HCT116 (cell line): ENCODE results near the gene SH3BP1. TPM values are rescaled to one million over a fixed set of nuclear protein-coding genes. Genes with fewer than 3 reads are reported as not detected.

Experiments used
- ATAC-seq: fragments of 200-7000 bp; cut with Tn5 transposase; 2 replicates; pipeline ENCODE4 v1.9.1; 2020; ENCODE audit warnings: mild to moderate bottlenecking, moderate library complexity
- BruUV-seq: library from RNA; stranded (reverse); fragments of 400-500 nt; replicated peaks from 2 replicates; lab custom pipeline; 2021; lab: Mats Ljungman, UMichigan
- CTCF ChIA-PET: fragments of 300-600 bp; sonication (Branson Sonifier 250); formaldehyde crosslinking; loops from one replicate; lab custom pipeline; 2021; ENCODE audit warnings: antibody characterized with exemption; lab: Charles Lee
- POLR2A ChIA-PET: fragments of 300-600, 350-600 bp; sonication (Branson Sonifier 250); formaldehyde crosslinking; loops from one replicate; lab custom pipeline; 2021; ENCODE audit warnings: antibody characterized with exemption; lab: Charles Lee
- RAD21 ChIA-PET, 2 experiments: fragments of 300-600 bp; sonication (Branson Sonifier 250); formaldehyde crosslinking; loops; one replicate each; lab custom pipeline; 2023; ENCODE audit warnings: low total read pairs in 2 of 2; ENCODE audit not compliant: uncharacterized antibody in 2 of 2, unreplicated experiment in 2 of 2, low non-redundant PET in 1 of 2; lab: Charles Lee
- DNase-seq: peaks from one replicate; pipeline ENCODE4 v3.0.0-alpha.2; 2010; ENCODE audit warnings: low read depth, low spot score
- H2AFZ ChIP-seq: fragments of 200-600 bp; shearing (Covaris generic), sonication (generic); 2 replicates; pipeline ENCODE4 v1.6.1; 2017; ENCODE audit warnings: low read depth, mixed run types, mixed read lengths, antibody characterized with exemption, low read length; ENCODE audit not compliant: poor library complexity, severe bottlenecking
- H3K27ac ChIP-seq: 2 replicates; pipeline ENCODE4 v1.5.1; 2012; ENCODE audit warnings: low read depth, low read length
- H3K27me3 ChIP-seq: fragments of 200-600 bp; sonication (generic); 2 replicates; pipeline ENCODE4 v1.6.1; 2016; ENCODE audit warnings: mixed run types, low read length, mixed read lengths; ENCODE audit not compliant: insufficient read depth
- H3K36me3 ChIP-seq, 2 experiments: fragments of 200-500 bp in 1 of 2; fragments of 200-600 bp in 1 of 2; sonication (Bioruptor generic) in 1 of 2; sonication (generic) in 1 of 2; 2 replicates each; pipeline versions ENCODE4 v1.5.1 to v1.6.1; 2014 to 2016; ENCODE audit warnings: low read length in 2 of 2, inconsistent platforms in 1 of 2, mixed read lengths in 1 of 2, mixed run types in 1 of 2; ENCODE audit not compliant: insufficient read depth in 2 of 2, control insufficient read depth in 1 of 2
- H3K4me1 ChIP-seq, 2 experiments: fragments of 200-600 bp in 1 of 2; sonication (generic) in 1 of 2; 2 replicates each; pipeline versions ENCODE4 v1.5.1 to v1.6.1; 2012 to 2017; ENCODE audit warnings: low read length in 2 of 2, inconsistent platforms in 1 of 2, mild to moderate bottlenecking in 1 of 2, mixed read lengths in 1 of 2, mixed run types in 1 of 2, moderate library complexity in 1 of 2; ENCODE audit not compliant: insufficient read depth in 2 of 2, control insufficient read depth in 1 of 2
- H3K4me2 ChIP-seq: fragments of 200-600 bp; sonication (generic); 2 replicates; pipeline ENCODE4 v1.6.1; 2017; ENCODE audit warnings: mixed run types, low read length, mixed read lengths
- H3K4me3 ChIP-seq, 2 experiments: fragments of 200-600 bp in 1 of 2; sonication (generic) in 1 of 2; replicated peaks in 1 of 2; 2 replicates each; pipeline ENCODE4 v1.5.1; 2011 to 2016; ENCODE audit warnings: low read length in 2 of 2, control low read depth in 1 of 2, low read depth in 1 of 2, mild to moderate bottlenecking in 1 of 2, mixed read lengths in 1 of 2, mixed run types in 1 of 2
- H3K79me2 ChIP-seq: fragments of 200-600 bp; sonication (generic); 2 replicates; pipeline ENCODE4 v1.6.1; 2017; ENCODE audit warnings: mild to moderate bottlenecking, mixed run types, low read length, moderate library complexity, mixed read lengths; ENCODE audit not compliant: insufficient read depth
- H3K9ac ChIP-seq: fragments of 200-600 bp; sonication (generic); 2 replicates; pipeline ENCODE4 v1.6.1; 2016; ENCODE audit warnings: low read length, mixed read lengths
- H3K9me2 ChIP-seq: fragments of 200-600 bp; sonication (generic), shearing (Covaris generic); 2 replicates; pipeline ENCODE4 v1.6.1; 2017; ENCODE audit warnings: mixed run types, mild to moderate bottlenecking, moderate library complexity; ENCODE audit not compliant: insufficient read depth
- H3K9me3 ChIP-seq, 2 experiments: fragments of 200-500 bp in 1 of 2; fragments of 200-600 bp in 1 of 2; sonication (Bioruptor generic) in 1 of 2; sonication (generic) in 1 of 2; 2 replicates each; pipeline ENCODE4 v1.6.1; 2014 to 2017; ENCODE audit warnings: low read length in 2 of 2, mixed read lengths in 2 of 2, inconsistent platforms in 1 of 2, low read depth in 1 of 2, mild to moderate bottlenecking in 1 of 2, mixed run types in 1 of 2, moderate library complexity in 1 of 2; ENCODE audit not compliant: control insufficient read depth in 1 of 2, insufficient read depth in 1 of 2
- H4K20me1 ChIP-seq: fragments of 200-600 bp; sonication (generic), shearing (Covaris generic); 2 replicates; pipeline ENCODE4 v1.6.1; 2017; ENCODE audit warnings: mixed run types, mild to moderate bottlenecking, moderate library complexity; ENCODE audit not compliant: insufficient read depth
- CTCF ChIP-seq, 3 experiments: fragments of 200-600 bp in 1 of 3; sonication (generic) in 1 of 3; IDR thresholded peaks in 2 of 3; conservative IDR thresholded peaks in 1 of 3; 2 replicates each; pipeline ENCODE4 v1.5.1; 2012 to 2017; ENCODE audit warnings: low read depth in 2 of 3, low read length in 2 of 3, antibody characterized with exemption in 1 of 3, borderline replicate concordance in 1 of 3, control low read depth in 1 of 3, mild to moderate bottlenecking in 1 of 3, mixed read lengths in 1 of 3, mixed run types in 1 of 3, moderate library complexity in 1 of 3; ENCODE audit not compliant: insufficient read depth in 1 of 3
- POLR2AphosphoS5 ChIP-seq: IDR thresholded peaks from 2 replicates; pipeline ENCODE4 v1.6.1; 2011; ENCODE audit warnings: mild to moderate bottlenecking, low read depth, low read length, moderate library complexity
- RAD21 ChIP-seq: IDR thresholded peaks from 2 replicates; pipeline ENCODE4 v1.6.1; 2012; ENCODE audit warnings: low read depth, mild to moderate bottlenecking
- SP1 ChIP-seq: IDR thresholded peaks from 2 replicates; pipeline ENCODE4 v1.6.1; 2012; ENCODE audit warnings: low read depth
- intact Hi-C: fragments of 100-400 bp; cut with micrococcal nuclease; formaldehyde crosslinking; loops from 2 replicates; pipeline ENCODE4 v1.10.0; 2022
- total RNA-seq: library from RNA; stranded (reverse); gene quantifications from one replicate; pipeline ENCODE4 v1.2.1, GENCODE V29; 2021; ENCODE audit not compliant: unreplicated experiment

SH3BP1 gene
- total RNA-seq, 1 experiment from 2014 or later = 48.4 TPM

- intact Hi-C loops = no loop called here
- no peaks in the 10 kb centered on the region for H3K9me3 ChIP-seq
- POLR2A ChIA-PET = interaction anchor here (0.8 kb wide), 1 partner anchor 15 kb away, joined by 3 read pairs; the partner anchor contains the start of gene GGA1
Measured at GRCh38 chr22:37594237-37594636, 45.2 kb upstream of the SH3BP1 start.

More at GRCh38 chr22:37594237-37594636, 45.2 kb upstream of the SH3BP1 start:
- no peaks in the 10 kb centered on the region for H3K27me3 ChIP-seq
- no peak overlapping the region for H3K4me3 ChIP-seq
- ATAC-seq (peak; percentile 70), DNase-seq (no peak)
- ChIA-PET CTCF (interaction anchor here (1.0 to 3.3 kb wide), 3 partner anchors 13 to 122 kb away, joined by 3 to 74 read pairs (median 4); partner anchors contain the start of gene GGA1), RAD21 (no interaction called here)
- H3K79me2 ChIP-seq = no peaks in the 10 kb centered on the region
- no peak overlapping the region for H3K4me2 ChIP-seq
- no peaks in the 10 kb centered on the region for H4K20me1 ChIP-seq
- H3K4me1 ChIP-seq = peaks cover 4 to 22% of the 10 kb centered on the region in 2 experiments; a peak in 3 of 4 replicates
- H3K9me2 ChIP-seq = no peaks in the 10 kb centered on the region
- peak; percentile 35 to 68 (median 63); a peak in 5 of 6 replicates for TF ChIP-seq CTCF (IDR thresholded peaks at IDR 0.05 in 2 of 3, conservative IDR thresholded peaks at IDR 0.05 in 1 of 3; ENCODE audit: borderline replicate concordance in 1 of 3, insufficient read depth in 1 of 3, low read depth in 2 of 3, low read length in 2 of 3)
- no peak for TF ChIP-seq SP1
- no peak for TF ChIP-seq POLR2AphosphoS5
- peak; percentile 34; the same call in 1 of the 2 replicates for TF ChIP-seq RAD21
- H3K9ac ChIP-seq = no peak overlapping the region
- H3K27ac ChIP-seq = no peak overlapping the region
- H3K36me3 ChIP-seq = no peaks in the 10 kb centered on the region
- no TSS peak for BruUV-seq
- H2AFZ ChIP-seq = no peak overlapping the region
